ENCODE data around the gene TESK2.
"Not testable (repeated sequence)": the region's sequence is repeated elsewhere in the genome, so short reads cannot be mapped to it uniquely, and the experiment has no call there.

GRCh38 chr1:45467353-45467752 lies 23.6 kb downstream of the TESK2 start:
- not testable (repeated sequence) for TF ChIP-seq CTCF (conservative IDR thresholded peaks at IDR 0.05); EZH2 (IDR thresholded peaks at IDR 0.05; ENCODE audit: low read depth)

Measured in PC-9 (cell line).